Measurements from ENCODE around the gene ADAM23. TPM values are rescaled to one million over a fixed set of nuclear protein-coding genes. Genes with fewer than 3 reads are reported as not detected.

ADAM23 gene
- total RNA-seq, 1 donor from 2014 or later, result 2.4 TPM

DNA sequence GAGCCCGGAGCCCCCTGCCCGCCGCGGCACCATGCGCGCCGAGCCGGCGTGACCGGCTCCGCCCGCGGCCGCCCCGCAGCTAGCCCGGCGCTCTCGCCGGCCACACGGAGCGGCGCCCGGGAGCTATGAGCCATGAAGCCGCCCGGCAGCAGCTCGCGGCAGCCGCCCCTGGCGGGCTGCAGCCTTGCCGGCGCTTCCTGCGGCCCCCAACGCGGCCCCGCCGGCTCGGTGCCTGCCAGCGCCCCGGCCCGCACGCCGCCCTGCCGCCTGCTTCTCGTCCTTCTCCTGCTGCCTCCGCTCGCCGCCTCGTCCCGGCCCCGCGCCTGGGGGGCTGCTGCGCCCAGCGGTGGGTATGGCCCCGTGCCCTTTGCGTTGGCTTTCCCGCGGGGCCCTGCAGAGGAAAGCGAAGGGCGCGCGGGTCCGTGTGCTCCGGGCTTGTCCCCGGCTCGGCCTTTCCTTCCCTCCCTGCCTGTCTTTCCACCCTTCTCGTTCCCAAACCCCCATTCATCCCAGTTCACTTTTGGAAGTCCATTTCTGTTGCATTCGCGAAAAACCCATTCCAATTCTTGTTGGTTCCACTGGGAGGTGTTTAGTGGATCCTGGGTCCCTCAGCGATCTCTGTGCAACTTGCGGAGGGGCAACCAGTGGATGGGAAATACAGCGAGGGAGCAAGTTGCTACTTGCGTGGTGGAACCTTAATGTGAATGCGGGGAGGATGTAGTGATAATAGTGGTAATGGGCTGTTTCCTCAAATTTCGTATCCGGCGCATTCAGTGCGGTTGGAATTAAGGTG is 599 bp downstream of the ADAM23 start:
- no peak for DNase-seq (ENCODE audit: low spot score)

DNA sequence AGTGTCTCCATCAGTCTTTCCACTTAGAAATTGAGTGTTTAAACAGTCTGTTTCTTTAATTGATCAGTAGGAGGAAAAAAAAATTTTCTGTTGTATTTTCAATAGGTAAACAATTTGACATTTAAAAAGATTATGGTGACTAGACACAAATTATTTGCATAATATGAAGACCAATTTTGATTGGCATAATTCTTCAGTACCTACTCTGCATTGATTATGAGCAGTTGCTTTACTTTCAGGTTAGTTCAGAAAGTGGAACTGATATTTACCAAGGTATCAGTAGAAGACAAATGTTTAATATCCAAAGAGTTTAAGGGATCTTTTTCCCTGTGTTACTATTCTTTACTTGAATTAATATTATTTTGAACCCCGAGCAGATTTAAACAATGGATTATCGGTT is 2.6 kb downstream of the ADAM23 start:
- DNase-seq (ENCODE audit: low spot score), result no peak

DNA sequence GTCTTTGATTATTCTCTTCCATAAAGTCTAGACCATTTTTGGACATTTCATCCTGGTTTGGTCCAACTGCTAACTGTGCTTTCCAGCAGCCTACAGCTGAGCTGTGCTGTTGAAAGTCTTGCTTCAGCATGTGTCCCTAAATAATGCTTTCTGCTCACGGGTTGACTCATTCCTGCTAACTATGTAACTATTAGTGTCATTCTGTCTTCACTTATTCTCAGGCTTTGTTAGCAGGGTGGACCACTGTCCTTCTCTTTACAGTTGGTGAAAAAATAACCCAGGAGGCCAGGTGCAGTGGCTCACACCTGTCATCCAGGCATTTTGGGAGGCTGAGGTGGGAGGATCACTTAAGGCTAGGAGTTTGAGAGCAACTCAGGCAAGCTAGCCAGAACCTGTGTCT is 8.9 kb downstream of the ADAM23 start:
- no peak for DNase-seq (ENCODE audit: low spot score)

DNA sequence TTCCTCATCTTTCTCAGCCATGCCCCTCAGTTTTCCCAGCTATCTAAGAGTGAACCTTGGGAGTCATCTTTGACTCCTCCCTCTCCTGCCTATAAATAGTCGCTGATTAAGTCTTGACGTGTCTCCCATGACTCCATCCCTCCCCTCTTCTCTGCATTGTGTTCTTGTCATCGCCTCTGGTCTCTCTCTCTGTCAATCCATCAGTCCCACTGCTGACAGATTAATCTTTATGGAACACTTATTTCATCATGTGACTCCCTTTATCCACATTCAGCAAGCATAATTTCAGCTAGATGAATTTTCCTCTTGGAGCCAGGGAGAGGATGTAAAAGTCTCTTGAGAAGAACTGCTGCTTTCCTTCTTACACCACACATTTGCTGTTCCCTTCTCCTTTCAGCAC is 9.4 kb downstream of the ADAM23 start:
- no peak for DNase-seq (ENCODE audit: low spot score)

DNA sequence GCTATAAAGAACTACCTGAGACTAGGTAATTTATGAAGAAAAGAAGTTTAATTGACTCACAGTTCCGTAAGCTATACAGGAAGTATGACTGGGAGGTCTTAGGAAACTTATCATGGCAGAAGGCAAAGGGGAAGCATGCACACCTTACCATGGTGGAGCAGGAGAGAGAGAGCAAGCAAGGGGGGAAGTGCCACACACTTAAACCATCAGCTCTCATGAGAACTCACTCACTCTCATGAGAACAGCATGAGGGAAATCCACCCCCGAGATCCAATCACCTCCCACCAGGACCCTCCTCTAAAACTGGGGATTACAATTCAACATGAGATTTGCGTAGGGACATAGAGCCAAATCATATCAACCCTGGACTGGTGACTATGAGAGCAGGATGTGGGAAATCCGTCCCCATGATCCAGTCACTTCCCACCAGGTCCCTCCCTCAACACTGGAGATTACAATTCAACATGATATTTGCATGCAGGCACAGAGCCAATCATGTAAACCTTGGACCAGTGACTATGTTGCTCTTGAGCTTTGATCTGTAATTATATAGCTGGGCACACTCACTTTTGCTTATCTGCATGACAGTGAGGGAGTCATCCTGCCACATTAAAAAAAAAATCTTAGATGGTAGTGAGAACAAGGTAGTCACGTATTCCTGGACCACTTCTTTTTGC is 12.9 kb downstream of the ADAM23 start:
- no peak for DNase-seq (ENCODE audit: low spot score)

DNA sequence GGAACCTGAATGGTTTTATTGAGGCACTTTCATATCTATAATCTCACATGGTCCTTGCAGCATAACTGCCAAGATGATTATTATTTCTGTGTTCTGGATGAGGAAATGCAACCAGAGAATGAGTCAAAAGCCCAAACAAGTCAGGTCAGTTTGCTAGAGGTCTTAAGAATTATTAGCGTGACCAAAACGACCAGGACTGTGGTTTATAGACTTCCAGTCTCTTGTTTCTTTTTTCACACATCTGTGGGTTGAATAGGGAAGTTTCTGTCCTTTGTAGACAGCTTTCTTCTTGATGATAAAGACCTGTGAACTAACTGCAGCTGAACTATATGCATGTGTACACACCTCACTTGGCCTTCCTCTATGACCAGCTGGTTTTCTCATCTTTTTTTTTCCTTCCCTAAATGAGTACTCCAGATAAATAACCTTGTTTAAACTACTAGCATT is 13.9 kb downstream of the ADAM23 start:
- no peak for DNase-seq (ENCODE audit: low spot score)

DNA sequence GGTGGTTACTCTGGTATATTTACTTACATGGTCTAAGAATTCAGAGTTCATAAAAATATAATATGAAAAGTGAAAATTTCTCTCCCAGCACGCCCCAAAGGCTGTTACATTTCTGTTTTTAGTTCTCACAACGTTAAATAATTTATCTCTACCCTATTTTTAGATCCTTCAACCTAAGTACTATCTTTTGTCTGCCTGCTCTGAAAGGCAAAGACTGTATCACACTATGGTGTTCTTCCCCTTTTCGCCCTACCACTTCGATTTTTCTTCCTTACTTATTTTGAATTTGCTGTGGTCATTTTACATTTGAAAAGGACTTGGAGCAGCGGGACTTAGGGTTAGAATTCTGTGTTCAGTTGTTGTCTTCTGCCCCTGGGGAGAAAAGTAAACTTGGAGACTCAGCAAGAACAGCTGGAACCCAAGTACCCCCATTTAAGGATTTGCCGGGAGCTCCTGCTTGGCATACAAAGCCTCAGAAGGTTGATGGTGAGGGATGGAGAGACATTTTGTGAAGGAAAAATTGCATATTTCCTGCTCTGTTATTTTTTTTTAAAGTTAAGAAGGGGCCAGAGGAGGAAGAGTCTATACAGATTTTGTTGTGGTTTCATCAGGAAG is 19.0 kb downstream of the ADAM23 start:
- DNase-seq (ENCODE audit: low spot score), result no peak

DNA sequence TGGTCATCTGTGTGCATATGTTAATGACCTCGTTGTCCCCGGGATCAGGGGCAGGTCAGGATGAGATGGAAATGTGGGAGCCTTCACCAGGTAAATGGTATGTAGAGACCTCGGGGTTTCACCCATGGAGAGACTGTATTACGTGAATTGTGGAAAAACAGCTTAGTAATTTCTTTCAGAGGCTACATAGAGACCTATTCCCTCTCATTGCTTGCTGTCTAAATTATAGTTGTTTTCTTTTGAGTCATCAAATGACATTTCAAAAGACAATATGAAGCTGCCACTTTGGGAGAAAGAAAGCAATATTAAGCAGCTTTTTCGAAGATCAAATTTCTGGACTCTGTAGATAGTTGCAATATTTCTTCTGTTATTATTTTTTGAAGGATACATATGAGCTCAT is 20.4 kb downstream of the ADAM23 start:
- no peak for DNase-seq (ENCODE audit: low spot score)

DNA sequence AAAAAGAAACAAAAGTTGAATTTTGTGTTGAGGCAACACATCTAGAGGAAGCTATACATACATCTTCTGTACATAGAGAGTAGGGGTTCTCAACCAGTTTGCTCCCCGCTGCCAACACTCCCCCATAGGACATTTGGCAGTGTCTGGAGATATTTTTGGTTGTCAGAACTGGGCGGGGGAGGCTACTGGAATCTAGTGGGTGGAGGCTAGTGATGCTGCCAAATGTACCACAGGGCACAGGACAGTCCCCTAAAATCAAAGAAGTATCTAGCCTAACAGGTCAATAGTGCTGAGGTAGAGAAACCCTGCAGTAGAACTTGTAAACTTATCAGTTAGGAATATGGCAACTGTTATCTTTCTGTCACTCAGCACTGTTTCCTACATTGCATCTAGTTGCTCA is 21.3 kb downstream of the ADAM23 start:
- no peak for DNase-seq (ENCODE audit: low spot score)

DNA sequence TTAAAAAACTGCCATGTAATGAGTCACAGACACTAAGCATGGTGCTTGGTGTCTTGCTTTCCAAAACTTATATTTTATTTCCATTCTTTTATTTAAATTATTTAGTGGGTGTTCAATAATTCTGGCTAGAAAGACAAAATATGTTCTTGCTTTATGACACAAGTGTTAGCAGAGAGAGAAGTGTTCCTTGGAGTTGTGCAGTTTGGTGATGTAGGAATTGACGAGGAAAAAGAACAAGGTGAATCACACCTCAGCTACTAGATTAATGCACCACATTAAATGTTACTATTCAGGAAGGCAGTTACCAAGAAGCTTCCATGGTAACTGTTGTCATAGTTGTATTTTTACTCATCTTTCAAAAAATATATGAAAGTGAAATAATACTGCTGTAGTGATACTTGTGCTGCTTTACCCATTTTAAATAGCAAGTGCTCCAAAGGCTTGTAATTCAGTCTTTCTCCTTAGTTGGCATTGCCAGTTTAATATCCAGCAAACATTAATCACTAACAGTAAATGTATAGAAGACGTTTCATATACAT is 28.3 kb downstream of the ADAM23 start:
- no peak for DNase-seq (ENCODE audit: low spot score)

DNA sequence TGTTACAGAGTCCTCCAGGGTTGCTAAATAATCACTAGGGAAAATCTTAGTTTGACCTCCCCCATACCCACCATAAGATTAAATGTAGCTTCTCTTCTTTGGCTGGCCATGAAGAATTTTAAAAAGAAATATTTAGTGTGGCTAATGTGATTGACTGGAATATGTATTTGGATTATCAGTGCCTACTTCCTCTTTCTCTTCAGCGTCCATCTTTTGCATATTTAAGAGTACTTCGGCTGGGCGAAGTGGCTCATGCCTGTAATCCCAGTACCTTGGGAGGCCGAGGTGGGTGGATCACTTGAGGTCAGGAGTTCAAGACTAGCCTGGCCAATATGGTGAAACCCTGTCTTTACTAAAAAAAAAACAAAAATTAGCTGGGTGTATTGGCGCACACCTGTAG is 28.8 kb downstream of the ADAM23 start:
- no peak for DNase-seq (ENCODE audit: low spot score)

DNA sequence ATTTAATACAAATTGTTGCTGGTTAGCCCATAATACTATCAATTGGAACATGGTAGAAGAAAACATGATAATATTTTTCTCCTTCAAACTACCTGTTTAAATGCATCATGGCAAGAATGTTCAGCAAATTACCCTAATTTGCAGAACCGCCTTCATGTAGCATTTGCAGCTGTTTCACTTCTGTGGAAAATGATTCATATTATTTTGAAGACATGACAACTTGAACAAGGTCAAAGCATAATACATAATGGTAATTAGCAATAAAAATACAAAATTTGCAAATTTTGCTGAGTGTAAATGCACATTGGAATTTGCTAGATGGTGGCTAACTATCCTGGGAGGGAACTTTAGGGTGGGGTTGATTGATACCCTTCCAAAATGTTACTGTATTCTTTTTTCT is 30.8 kb downstream of the ADAM23 start:
- no peak for DNase-seq (ENCODE audit: low spot score)

DNA sequence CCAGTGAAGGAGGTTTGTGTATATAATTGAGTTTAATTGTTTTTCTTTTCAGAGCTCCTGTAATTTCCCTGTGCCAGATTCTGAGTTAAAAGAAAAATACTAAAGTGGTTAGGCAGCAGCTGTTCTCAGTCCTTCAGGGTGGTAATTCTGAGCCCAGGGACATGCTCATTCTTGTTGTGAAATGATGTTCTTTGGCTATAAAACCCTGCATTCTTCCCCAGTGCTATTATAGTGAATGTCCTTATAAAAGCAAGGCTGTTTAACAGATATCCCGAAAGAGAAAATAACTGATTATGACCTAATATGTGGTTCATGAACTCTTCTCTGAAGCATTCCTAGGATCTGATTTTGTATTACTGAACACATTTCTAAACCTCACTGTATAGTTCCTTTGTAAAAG is 34.0 kb downstream of the ADAM23 start:
- DNase-seq (ENCODE audit: low spot score), result no peak

DNA sequence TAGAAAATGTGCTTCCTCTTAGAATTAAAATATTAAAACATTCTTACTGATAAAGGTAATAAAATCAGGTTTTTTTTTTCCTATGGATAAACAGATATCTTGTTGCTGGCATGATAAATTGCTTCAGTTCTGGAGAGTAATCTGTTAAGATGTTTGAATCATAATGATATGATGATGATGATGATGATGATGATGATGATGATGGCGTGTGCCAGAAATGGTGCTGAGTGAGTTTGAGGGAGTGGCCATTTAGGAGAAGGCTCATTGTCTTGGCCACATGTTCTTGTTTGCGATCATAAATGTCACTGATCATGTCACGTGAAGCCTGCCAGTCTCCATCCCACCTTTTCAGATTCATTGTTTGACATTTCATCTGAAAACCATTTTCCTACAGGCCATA is 35.0 kb downstream of the ADAM23 start:
- no peak for DNase-seq (ENCODE audit: low spot score)

DNA sequence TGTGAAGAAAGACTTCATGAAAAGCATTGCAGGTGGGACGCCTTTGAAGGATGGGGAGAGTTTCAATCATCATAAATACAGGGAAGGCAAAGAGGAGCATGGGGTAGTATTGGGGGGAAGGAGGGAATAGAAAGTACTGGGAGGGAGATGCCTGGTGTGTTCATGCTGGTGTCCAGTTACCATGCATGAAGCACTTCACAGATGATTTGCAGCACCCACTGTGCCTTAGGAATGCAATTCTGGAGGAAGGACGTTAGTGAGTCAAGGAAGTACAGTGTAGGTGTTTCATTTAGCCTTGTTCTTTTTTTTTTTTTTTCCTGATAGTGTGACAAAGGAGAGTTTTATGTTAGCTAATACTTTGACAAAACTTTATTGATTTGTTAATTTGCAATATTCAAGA is 36.8 kb downstream of the ADAM23 start:
- no peak for DNase-seq (ENCODE audit: low spot score)

DNA sequence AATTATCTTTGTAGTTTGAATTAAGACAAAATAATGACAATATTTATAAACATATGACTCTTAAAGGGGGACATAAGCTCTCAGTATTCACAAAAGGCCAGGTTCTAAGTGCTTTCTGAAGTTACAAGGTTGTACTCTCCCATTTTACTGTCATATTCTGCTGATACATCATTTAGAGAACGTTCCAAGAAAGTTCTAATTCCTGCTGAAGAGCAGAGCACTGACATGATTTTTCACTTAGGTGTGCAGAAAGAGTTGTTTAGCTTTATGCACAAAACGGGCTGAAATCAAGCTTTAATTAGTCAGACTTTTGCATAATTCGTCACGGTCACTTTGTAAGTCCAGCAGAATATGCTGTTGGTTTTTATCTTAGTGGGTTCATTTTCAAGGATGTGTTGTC is 37.3 kb downstream of the ADAM23 start:
- no peak for DNase-seq (ENCODE audit: low spot score)

DNA sequence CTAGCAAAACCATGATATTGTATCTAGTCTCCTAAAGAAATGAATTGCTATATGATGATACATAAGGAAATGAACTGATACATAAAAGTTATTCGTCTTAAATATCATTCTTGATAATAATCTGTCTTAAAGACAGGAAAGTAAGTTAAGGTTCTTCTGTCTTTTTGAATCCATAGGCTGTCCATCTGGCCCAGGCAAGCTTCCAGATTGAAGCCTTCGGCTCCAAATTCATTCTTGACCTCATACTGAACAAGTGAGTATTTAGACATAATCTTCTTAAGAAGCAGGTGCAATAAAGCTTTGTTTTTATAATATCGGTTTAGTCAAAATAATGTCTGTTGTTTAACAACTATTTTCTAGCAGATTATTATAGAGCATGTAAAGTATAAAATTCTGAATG is 37.7 kb downstream of the ADAM23 start:
- DNase-seq (ENCODE audit: low spot score), result no peak

DNA sequence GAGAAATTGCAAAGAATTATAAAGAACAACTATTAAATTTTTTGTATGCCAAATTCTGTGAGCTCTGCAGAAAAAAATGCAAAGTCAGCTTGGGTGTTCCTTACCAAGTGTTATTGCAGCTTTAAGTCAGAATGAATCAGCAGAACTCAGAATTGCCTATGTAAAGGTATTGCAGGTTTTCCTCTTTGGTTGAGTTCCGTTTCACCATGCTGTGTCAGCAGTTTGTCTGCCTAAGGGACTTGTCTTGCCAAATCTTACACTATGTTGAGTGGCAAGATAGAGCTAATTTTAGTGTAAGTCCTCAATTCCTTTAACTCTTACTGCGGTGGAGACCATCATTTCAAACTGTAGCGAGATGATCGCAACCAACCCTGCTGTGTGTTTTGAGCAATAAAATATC is 38.8 kb downstream of the ADAM23 start:
- no peak for DNase-seq (ENCODE audit: low spot score)

DNA sequence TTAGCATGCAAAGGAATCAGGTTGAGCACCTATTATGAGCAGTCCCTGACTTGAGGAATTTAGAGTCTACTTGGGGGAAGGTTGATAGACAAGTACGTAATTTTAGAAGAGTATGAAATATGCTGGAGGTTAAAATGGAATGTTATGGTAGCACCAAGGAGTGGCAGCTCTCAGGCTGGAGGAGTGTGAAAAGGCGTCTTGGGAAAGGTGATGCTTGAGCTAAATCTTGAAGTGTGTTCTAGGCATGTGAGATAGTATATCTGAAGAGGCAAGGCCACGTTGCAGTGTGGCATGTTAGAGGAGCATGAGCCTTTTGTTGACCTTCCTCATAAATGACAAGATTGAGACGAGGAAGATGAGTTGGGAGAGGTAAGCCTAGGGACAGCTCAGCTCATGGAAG is 39.3 kb downstream of the ADAM23 start:
- DNase-seq (ENCODE audit: low spot score), result no peak

DNA sequence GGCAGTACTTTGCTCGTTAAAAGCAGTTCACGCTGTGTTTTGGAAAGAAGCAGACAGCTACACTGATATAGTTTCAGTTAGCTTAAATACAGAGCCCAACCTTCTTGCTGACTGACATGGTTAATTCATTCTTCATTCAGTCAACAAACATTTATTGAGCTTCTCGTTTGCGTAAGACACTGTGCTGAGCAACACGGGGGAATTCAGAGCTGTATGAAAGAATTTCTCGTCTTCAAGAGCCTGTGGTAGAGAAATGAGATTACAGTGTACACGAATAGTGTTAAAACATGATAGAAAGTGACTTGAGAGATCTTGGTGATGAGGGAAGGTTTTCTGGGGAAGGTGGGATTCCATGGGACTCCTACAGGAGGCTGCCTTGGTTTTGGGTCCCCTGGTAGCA is 44.7 kb downstream of the ADAM23 start:
- no peak for DNase-seq (ENCODE audit: low spot score)

DNA sequence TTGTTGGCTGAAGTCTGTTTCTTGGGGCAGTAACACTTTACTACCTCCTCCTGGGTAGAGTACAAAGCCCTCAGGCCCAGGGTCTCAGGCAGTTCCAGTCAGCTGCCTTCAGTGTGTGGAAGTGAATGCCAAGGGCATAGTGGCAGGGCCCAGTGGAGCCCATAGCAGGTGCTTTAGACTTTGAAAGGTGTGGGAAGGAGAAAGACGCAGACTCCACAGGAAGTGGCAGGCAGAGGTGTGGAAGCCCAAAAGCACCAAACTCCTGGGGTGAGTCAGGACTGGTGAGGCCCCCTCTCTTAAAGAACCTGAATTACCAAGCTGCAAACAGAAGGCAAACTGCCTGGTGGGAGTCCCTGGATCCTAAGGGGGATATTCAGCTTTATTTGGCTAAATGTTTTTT is 45.3 kb downstream of the ADAM23 start:
- no peak for DNase-seq (ENCODE audit: low spot score)

DNA sequence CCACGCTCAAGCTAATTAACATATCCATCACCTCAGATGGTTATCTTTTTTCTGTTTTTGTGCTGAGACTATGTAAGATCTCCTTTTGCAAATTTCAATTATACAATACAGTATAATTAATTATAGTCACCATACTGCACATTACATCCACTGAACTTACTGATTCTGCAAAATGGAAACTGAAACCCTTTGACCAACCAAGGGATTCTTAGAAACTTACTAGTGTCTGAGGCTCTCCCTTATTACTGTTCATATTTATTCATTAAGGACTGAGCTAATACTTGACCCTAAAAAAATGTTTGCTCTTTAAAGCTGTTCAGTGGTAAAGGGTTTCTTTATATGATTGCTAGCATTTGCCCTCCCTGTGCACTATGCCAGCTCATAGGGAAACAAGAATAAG is 50.7 kb downstream of the ADAM23 start:
- no peak for DNase-seq (ENCODE audit: low spot score)

DNA sequence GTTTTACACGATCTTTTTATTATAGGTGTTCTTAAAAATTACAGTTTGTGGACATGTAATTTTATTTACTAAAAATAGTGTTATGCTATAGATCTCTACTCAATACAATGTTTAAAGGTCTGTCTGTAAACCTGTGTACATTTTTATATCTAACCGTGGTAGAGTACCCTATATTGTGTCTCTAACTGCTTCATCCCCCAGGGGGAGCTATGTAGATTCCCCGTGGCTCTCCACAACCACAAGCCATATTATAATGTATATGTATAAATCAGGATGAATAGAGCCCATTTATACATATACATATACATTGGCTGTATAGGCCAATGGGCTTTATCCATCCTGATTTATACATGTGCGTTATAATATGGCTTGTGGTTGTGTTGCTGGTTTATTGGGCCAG is 59.4 kb downstream of the ADAM23 start:
- DNase-seq (ENCODE audit: low spot score), result no peak

Measured in mucosa of gallbladder (tissue), 1 donor.